HG03066 (cell line): ENCODE data around the gene HMCN1.
"Not testable (repeated sequence)": the region's sequence is repeated elsewhere in the genome, so short reads cannot be mapped to it uniquely, and the experiment has no call there.

Source experiments
- ATAC-seq: cut with Tn5 transposase; IDR thresholded peaks from one replicate; pipeline ENCODE4 v1.9.1; 2021; ENCODE audit warnings: low read depth; ENCODE audit not compliant: unreplicated experiment

The HMCN1 gene

DNA sequence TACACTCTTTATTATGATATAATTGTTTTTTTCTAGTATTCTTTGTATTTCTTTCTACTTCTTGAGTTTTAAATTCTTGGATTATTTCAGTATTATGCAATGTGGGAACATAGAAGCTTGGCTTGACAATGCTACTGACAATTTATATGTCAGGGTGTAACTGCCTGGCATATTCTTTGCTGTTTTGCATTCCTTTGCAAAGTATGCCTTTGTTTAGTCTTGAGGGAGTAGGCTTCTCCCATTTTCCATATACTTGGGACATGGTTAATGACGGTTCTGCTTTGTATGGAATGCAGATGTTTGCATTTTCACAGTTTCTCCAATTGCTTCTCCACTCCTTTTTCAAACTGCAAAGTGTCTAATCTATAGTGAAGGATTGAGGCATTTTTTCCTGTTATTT lies 109.8 kb downstream of the HMCN1 start:
- no peak for ATAC-seq

DNA sequence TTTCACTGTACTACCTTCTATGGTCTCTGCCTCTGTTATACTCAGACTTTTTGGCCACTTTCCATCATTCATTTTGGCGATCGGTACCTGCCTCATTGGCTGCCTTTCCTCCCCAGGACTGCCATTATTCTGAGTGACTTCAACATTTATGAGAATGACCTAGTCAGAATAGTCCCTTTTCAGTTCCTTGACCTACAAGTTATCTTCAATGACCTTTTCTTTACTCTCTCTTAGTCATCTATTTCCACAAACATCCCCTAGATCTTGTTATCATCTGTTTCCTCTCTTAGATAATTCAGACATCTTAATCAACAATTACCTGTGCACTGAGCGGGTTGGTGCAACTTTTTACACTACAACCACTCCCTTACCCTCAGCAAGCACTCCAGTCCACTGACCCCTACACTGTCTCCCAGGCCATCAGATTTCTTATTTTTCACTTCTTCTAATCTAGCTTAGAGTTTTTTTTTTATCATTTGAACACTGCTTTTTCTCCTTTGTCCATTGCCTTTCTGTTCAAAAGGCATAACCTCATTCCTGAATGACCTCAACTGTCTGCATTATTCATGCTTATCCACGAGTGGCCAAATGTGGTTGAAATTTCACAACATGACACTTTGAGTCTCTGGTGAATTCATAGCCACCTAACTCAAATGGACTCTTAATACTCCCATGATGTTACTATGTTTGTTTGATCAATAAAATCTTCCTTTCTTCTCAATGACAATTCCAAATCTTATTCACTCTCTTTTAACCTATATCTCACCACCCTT lies 112.7 kb downstream of the HMCN1 start:
- no peak for ATAC-seq

GRCh38 chr1:185849014-185849413 lies 114.8 kb downstream of the HMCN1 start:
- ATAC-seq, result no peak

- ATAC-seq, result no peak
Measured at GRCh38 chr1:185850366-185850765, 116.2 kb downstream of the HMCN1 start.

DNA sequence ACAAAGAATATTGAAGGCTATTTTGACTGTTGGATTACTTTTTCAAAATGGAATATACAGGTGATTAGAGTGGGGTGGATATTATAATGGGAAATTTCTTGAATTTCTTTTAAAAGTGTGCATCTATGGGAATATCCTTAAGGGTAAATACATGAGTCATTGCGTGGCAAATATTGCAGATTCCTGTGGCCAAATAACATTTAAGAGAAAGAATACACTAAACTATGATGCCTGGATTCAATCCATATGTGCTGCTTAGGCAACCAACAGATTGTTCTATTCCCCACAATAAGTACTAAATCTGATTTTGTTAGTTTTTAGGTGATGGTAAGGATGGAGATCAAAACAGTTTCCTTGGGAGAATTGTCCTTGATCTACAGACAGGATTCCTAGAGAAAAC lies 119.5 kb downstream of the HMCN1 start:
- no peak for ATAC-seq

DNA sequence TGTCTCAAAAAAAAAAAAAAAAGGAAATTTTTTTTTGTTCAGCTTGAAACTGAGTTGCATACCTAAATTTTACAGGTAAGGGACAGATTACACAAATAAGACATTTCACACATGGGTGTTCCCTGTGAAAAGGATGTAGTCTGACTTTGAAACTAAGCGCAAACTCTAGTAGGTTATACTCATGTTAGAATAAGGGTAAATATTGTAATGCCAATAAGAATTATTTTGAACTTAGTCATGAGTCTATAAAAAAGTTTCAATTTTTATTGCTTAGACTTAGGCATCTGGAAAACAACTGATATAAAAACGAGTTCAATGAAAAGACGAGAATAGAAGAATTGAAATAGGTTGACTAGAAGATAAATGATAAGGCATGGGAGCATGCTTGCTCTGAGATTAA lies 122.3 kb downstream of the HMCN1 start:
- ATAC-seq, result no peak

DNA sequence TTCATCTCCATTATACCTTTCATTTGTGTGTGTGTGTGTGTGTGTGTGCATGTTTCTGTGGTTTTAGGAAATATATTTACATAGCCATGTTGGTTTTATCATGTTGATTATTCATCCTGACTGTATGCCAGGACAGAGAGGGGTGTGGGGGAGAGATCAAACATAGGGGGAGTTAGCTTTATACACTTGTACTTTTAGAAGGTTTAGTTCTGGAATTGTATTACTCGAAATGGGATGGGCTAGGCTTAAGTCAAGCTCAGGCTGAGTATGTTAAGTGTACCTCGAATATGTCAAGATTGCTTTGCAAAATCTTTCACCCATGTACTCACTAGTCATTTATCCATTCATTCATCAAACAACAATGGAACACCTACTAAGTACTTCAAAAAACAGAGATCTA lies 123.3 kb downstream of the HMCN1 start:
- ATAC-seq, result no peak

GRCh38 chr1:185860311-185860710 lies 126.1 kb downstream of the HMCN1 start:
- no peak for ATAC-seq

- no peak for ATAC-seq
Measured at GRCh38 chr1:185860859-185861258, 126.7 kb downstream of the HMCN1 start.

DNA sequence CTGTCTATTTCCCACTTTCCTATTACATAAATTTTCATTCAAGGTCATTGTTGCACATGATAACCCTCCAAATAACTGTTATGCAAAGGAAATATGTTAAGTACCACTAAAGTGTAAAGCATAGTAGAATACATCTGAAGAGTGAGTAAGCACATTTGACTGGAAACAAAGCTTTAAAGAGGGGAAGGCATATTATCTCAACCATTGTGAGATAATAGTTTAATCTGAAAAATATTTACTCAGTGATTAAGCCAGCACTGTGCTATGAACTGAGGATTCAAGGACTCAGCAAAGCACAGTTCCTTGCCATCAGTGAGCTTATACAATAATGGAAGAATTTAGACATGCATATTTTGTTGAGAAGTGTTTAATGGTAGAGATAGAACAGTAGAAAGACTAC lies 127.4 kb downstream of the HMCN1 start:
- no peak for ATAC-seq

DNA sequence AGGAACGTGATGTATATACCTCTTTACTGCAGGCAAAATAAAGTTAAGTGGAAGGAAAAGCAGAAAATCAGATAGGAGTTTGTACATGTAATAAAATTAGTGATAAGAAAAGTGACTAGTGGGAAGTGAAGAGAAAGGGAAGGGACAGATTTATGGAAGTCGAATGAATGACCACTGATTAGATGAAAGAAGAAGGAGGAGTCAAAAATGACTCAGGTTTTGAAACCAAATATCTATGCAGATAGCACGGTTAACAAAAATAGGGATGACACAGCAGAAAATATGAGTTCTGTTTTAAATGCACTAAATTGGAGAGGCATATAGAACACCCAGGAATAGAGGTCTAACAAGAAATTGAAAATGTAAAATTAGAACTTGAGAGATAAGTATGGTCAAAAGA lies 128.0 kb downstream of the HMCN1 start:
- no peak for ATAC-seq

- no peak for ATAC-seq
Measured at GRCh38 chr1:185864331-185864730, 130.1 kb downstream of the HMCN1 start.

GRCh38 chr1:185864889-185865517 lies 130.8 kb downstream of the HMCN1 start:
- no peak for ATAC-seq

GRCh38 chr1:185869590-185869989 lies 135.4 kb downstream of the HMCN1 start:
- no peak for ATAC-seq

DNA sequence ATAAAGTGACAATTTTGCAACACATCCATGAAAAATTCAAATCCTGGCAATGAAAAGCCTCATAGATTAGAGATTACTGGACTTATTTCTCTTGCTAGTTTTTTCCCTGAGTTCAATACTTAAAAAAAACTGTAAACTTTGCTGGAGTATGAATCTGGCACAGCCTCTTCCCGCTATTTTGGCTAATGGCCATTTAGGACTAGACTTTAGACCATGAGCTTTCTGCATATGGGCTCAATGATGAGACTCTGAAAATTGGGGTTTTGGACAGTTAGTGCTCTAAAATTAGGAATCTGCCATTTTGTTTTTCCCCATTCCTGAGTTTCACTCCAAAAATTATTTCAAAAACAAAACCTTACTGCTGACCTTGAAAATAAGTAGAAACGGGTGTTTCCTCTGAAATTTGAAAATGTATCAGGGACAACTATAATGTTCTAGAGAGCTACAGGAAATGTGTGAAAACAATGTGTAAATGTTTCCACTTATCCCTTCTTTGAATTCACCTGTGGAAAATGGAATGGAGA lies 137.5 kb downstream of the HMCN1 start:
- no peak for ATAC-seq

- ATAC-seq, result no peak
Measured at GRCh38 chr1:185874246-185874645, 140.1 kb downstream of the HMCN1 start.

- no peak for ATAC-seq
Measured at GRCh38 chr1:185880330-185880729, 146.1 kb downstream of the HMCN1 start.

DNA sequence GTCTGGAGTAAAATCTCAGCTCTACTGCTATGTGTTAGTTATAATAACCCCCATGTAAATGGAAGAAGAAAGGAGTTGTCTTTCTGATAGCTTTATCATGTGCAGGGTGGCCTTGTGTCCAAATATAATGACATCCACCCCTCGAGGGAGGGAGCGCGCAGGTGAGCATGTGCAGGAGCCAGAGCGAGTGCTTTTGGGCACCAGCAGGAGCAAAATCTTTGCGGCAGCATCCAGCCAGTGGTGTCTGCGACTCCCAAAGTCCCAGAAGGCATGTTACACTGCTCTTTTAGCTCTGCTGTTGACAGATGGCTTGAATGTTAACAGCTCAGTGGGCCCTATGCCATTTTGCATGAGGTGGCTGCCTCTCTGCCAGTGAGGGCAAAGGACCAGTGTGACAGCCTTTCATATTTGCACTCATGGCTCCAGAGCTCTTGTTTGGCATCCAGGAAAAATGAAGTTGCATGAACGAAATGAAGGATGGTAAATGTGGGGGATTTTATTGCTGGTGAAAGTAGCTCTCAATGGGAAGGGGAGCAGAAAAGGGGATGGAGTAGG lies 146.7 kb downstream of the HMCN1 start:
- no peak for ATAC-seq

DNA sequence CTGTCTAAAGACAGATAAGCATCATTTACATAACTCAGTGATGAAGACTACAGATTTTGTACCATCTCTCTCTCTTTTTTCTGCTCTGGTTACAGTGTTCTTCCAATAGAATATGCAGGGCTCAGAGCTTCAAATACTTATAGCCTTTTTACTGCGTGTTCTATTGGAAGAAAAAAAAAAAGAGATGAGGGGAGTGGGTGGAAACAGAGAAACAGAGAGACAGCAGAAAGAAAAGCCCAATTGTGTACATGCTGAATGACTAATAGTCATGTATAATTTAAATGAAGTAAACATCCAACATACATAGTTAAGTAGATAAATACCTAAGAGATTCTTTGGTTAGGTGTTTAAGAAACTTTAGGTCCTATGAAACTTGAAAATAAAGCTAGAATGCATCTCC lies 151.9 kb downstream of the HMCN1 start:
- ATAC-seq, result no peak

GRCh38 chr1:185886671-185887070 lies 152.5 kb downstream of the HMCN1 start:
- ATAC-seq, result no peak

GRCh38 chr1:185892831-185893403 lies 158.7 kb downstream of the HMCN1 start:
- ATAC-seq, result not testable (repeated sequence)
